Activated CD8-positive, alpha-beta T cell treated with anti-CD3 and anti-CD28 coated beads for 36 hours (primary cell): Measurements from ENCODE around the gene EIF4B. TPM values are rescaled to one million over a fixed set of nuclear protein-coding genes. Genes with fewer than 3 reads are reported as not detected.
A peak's percentile ranks its signal among the peaks of the same experiment; 100 is the strongest.
"Not testable (repeated sequence)": the region's sequence is repeated elsewhere in the genome, so short reads cannot be mapped to it uniquely, and the experiment has no call there.

Experiments used
- ATAC-seq: fragments of 200-7000 bp; cut with Tn5 transposase; one replicate; pipeline ENCODE4 v1.10.0; 2021; ENCODE audit warnings: mild to moderate bottlenecking, moderate library complexity
- CTCF ChIA-PET: fragments of 350-600 bp; sonication (Branson Sonifier 250); formaldehyde crosslinking; loops from one replicate; lab custom pipeline; 2021; ENCODE audit warnings: antibody characterized with exemption; lab: Charles Lee
- POLR2A ChIA-PET: fragments of 350-600 bp; sonication (Branson Sonifier 250); formaldehyde crosslinking; loops from one replicate; lab custom pipeline; 2021; ENCODE audit warnings: antibody characterized with exemption; lab: Charles Lee
- DNase-seq: peaks from one replicate; pipeline ENCODE4 v3.0.0-alpha.2; 2020
- H3K27ac Mint-ChIP-seq: one replicate; pipeline ENCODE4 v1.8.0; 2021; ENCODE audit warnings: mild to moderate bottlenecking, mixed read lengths
- H3K27me3 Mint-ChIP-seq: one replicate; pipeline ENCODE4 v1.8.0; 2021; ENCODE audit warnings: mixed read lengths
- H3K36me3 Mint-ChIP-seq: one replicate; pipeline ENCODE4 v1.8.0; 2021; ENCODE audit warnings: low read depth, mixed read lengths
- H3K4me1 Mint-ChIP-seq: one replicate; pipeline ENCODE4 v1.8.0; 2021; ENCODE audit warnings: low read depth, mixed read lengths
- H3K4me3 Mint-ChIP-seq: one replicate; pipeline ENCODE4 v1.8.0; 2021; ENCODE audit warnings: mild to moderate bottlenecking, moderate library complexity, mixed read lengths
- H3K9me3 Mint-ChIP-seq: one replicate; pipeline ENCODE4 v1.8.0; 2021; ENCODE audit warnings: mixed read lengths
- CTCF ChIP-seq: fragments of 200-600 bp; IDR thresholded peaks from one replicate; pipeline ENCODE4 v1.8.0; 2022; ENCODE audit warnings: antibody characterized with exemption, mild to moderate bottlenecking
- intact Hi-C: fragments of 100-400 bp; cut with micrococcal nuclease; formaldehyde crosslinking; loops from one replicate; pipeline ENCODE4 v1.10.0; 2022
- total RNA-seq, 2 experiments: library from RNA; stranded (reverse); gene quantifications; one replicate each; pipeline ENCODE4 v1.2.3, GENCODE V29; 2021

The EIF4B gene
- total RNA-seq, 2 experiments from 2014 or later = 789 to 814 TPM

- peak overlapping the region; percentile 99 for H3K27ac Mint-ChIP-seq
- intact Hi-C loops = no loop called here
- TF ChIP-seq CTCF = no peak
Measured at GRCh38 chr12:53005215-53005985, 856 bp upstream of the EIF4B start.

GRCh38 chr12:53006810-53007309 lies 604 bp downstream of the EIF4B start:
- peak; percentile 88 for DNase-seq
- H3K9me3 Mint-ChIP-seq = no peaks in the 10 kb centered on the region
- ChIA-PET CTCF (interaction anchor here (1.0 to 2.5 kb wide), 6 partner anchors 31 to 315 kb away, joined by 4 to 17 read pairs (median 4); partner anchors contain the start of gene AAAS), POLR2A (interaction anchor here (0.6 to 3.1 kb wide), 15 partner anchors 9 to 1876 kb away, joined by 3 to 15 read pairs (median 3); no protein-coding TSS in a partner anchor)
- H3K27me3 Mint-ChIP-seq = no peaks in the 10 kb centered on the region
- no peak for TF ChIP-seq CTCF
- H3K4me1 Mint-ChIP-seq = peaks cover 36% of the 10 kb centered on the region
- H3K4me3 Mint-ChIP-seq = peak overlapping the region; percentile 86
- peak overlapping the region; percentile 99 for H3K27ac Mint-ChIP-seq
- ATAC-seq = peak; percentile 35
- peaks cover 50% of the 10 kb centered on the region for H3K36me3 Mint-ChIP-seq
- intact Hi-C loops = no loop called here

More at GRCh38 chr12:53005215-53005985, 856 bp upstream of the EIF4B start:
- peak overlapping the region; percentile 86 for H3K4me3 Mint-ChIP-seq
- CTCF ChIA-PET = interaction anchor here (0.7 to 2.5 kb wide), 11 partner anchors 8 to 317 kb away, joined by 3 to 17 read pairs (median 4); partner anchors contain the start of gene AAAS
- no peak for ATAC-seq
- peaks cover 37% of the 10 kb centered on the region for H3K36me3 Mint-ChIP-seq
- peak; percentile 21 for DNase-seq
- H3K27me3 Mint-ChIP-seq = no peaks in the 10 kb centered on the region
- H3K4me1 Mint-ChIP-seq = peaks cover 24% of the 10 kb centered on the region
- no peaks in the 10 kb centered on the region for H3K9me3 Mint-ChIP-seq
- POLR2A ChIA-PET = interaction anchor here (0.6 to 1.6 kb wide), 7 partner anchors 9 to 172 kb away, joined by 3 to 4 read pairs (median 3); no protein-coding TSS in a partner anchor

GRCh38 chr12:53007343-53007742 lies 1.1 kb downstream of the EIF4B start:
- H3K27ac Mint-ChIP-seq = peak overlapping the region; percentile 99
- H3K36me3 Mint-ChIP-seq = peaks cover 54% of the 10 kb centered on the region
- intact Hi-C loops = no loop called here
- peaks cover 38% of the 10 kb centered on the region for H3K4me1 Mint-ChIP-seq
- CTCF ChIA-PET = interaction anchor here (1.0 to 1.6 kb wide), 2 partner anchors 31 to 47 kb away, joined by 4 read pairs; no protein-coding TSS in a partner anchor
- ATAC-seq = no peak
- H3K27me3 Mint-ChIP-seq = no peaks in the 10 kb centered on the region
- no peak for DNase-seq
- H3K4me3 Mint-ChIP-seq = peak overlapping the region; percentile 86
- POLR2A ChIA-PET = interaction anchor here (0.6 to 3.1 kb wide), 14 partner anchors 8 to 1875 kb away, joined by 3 to 15 read pairs (median 3); no protein-coding TSS in a partner anchor
- H3K9me3 Mint-ChIP-seq = no peaks in the 10 kb centered on the region
- no peak for TF ChIP-seq CTCF

- intact Hi-C loops, DNase-seq, H3K27me3 Mint-ChIP-seq, ATAC-seq, H3K9me3 Mint-ChIP-seq: not testable (repeated sequence)
- H3K4me1 Mint-ChIP-seq = peaks cover 46% of the 10 kb centered on the region
- POLR2A ChIA-PET = interaction anchor here (0.6 to 3.1 kb wide), 4 partner anchors 8 to 288 kb away, joined by 3 to 15 read pairs (median 5); no protein-coding TSS in a partner anchor
- CTCF ChIA-PET = interaction anchor here (1.6 kb wide), 1 partner anchor 45 kb away, joined by 4 read pairs; no protein-coding TSS in a partner anchor
- H3K27ac Mint-ChIP-seq = peak overlapping the region; percentile 82
- peaks cover 63% of the 10 kb centered on the region for H3K36me3 Mint-ChIP-seq
- peak overlapping the region; percentile 86 for H3K4me3 Mint-ChIP-seq
Measured at GRCh38 chr12:53008760-53009159, 2.5 kb downstream of the EIF4B start.

GRCh38 chr12:53010955-53011354 lies 4.7 kb downstream of the EIF4B start:
- ChIA-PET POLR2A (interaction anchor here (0.6 to 1.6 kb wide), 12 partner anchors 11 to 464 kb away, joined by 3 to 8 read pairs (median 3); no protein-coding TSS in a partner anchor), CTCF (interaction anchor here (1.0 to 1.3 kb wide), 3 partner anchors 14 to 164 kb away, joined by 3 to 5 read pairs (median 4); no protein-coding TSS in a partner anchor)
- DNase-seq (no peak), ATAC-seq (no peak)
- peaks cover 75% of the 10 kb centered on the region for H3K36me3 Mint-ChIP-seq
- H3K9me3 Mint-ChIP-seq = no peaks in the 10 kb centered on the region
- no peaks in the 10 kb centered on the region for H3K27me3 Mint-ChIP-seq
- intact Hi-C loops = no loop called here
- H3K4me1 Mint-ChIP-seq = peaks cover 60% of the 10 kb centered on the region
- H3K4me3 Mint-ChIP-seq = no peak overlapping the region
- H3K27ac Mint-ChIP-seq = no peak overlapping the region
- TF ChIP-seq CTCF = no peak
